K562 (cell line): Measurements from ENCODE around the gene HDAC9. TPM values are rescaled to one million over a fixed set of nuclear protein-coding genes. Genes with fewer than 3 reads are reported as not detected.

Experiments used
- ATAC-seq: fragments of 200-7000 bp; cut with Tn5 transposase; 3 replicates; pipeline ENCODE4 v1.9.1; 2020; ENCODE audit warnings: moderate library complexity
- BruUV-seq: library from RNA; stranded (reverse); fragments of 400-500 nt; replicated peaks from 2 replicates; lab custom pipeline; 2021; lab: Mats Ljungman, UMichigan
- CTCF ChIA-PET: fragments of 300-600 bp; formaldehyde crosslinking; extraction: SDS; loops from one replicate; lab custom pipeline; 2021; ENCODE audit warnings: low intra/inter-chr PET ratio; lab: Yijun Ruan, JAX
- POLR2A ChIA-PET: fragments of 300-600, 350-650 bp; sonication (Branson Sonifier 250); formaldehyde crosslinking; extraction: SDS; loops from one replicate; lab custom pipeline; 2021; ENCODE audit warnings: antibody characterized with exemption, inconsistent platforms; lab: Yijun Ruan, JAX
- DNase-seq, 4 experiments: peaks; one replicate each; pipeline versions ENCODE4 v3.0.0 to v3.0.0-alpha.2; 2011 to 2018; ENCODE audit warnings: low spot score in 3 of 4, mixed read lengths in 3 of 4; ENCODE audit errors: extremely low read depth in 1 of 4
- FAIRE-seq: peaks from 2 replicates; lab custom pipeline; 2011; peaks lifted over from hg19 to GRCh38; lab: Jason Lieb, UNC
- H2AFZ ChIP-seq: 2 replicates; pipeline ENCODE4 v1.6.0; 2011; ENCODE audit warnings: low read depth, low read length, control low read depth, inconsistent platforms
- H3K27ac ChIP-seq: fragments of 200-600 bp; 3 replicates; pipeline ENCODE4 v1.8.0; 2011; ENCODE audit warnings: low read depth, mild to moderate bottlenecking, control low read depth, inconsistent platforms, low read length, moderate library complexity, mixed read lengths; ENCODE audit errors: extremely low read depth
- H3K27me3 ChIP-seq, 2 experiments: fragments of 300-600 bp in 1 of 2; 2 replicates in 1 of 2; 3 replicates in 1 of 2; pipeline versions ENCODE4 v1.6.0 to v1.8.0; 2011; ENCODE audit warnings: inconsistent platforms in 2 of 2, low read length in 2 of 2, mild to moderate bottlenecking in 1 of 2, mixed read lengths in 1 of 2, moderate library complexity in 1 of 2; ENCODE audit not compliant: control insufficient read depth in 2 of 2, insufficient read depth in 2 of 2
- H3K36me3 ChIP-seq: fragments of 300-600 bp; 3 replicates; pipeline ENCODE4 v1.8.0; 2011; ENCODE audit warnings: mild to moderate bottlenecking, low read length, inconsistent platforms; ENCODE audit not compliant: control insufficient read depth, insufficient read depth
- H3K4me1 ChIP-seq, 2 experiments: fragments of 200-600 bp in 1 of 2; replicated peaks in 1 of 2; 2 replicates in 1 of 2; 3 replicates in 1 of 2; pipeline versions ENCODE4 v1.5.1 to v1.8.0; 2011; ENCODE audit warnings: inconsistent platforms in 2 of 2, low read length in 2 of 2, mild to moderate bottlenecking in 1 of 2, mixed read lengths in 1 of 2, moderate library complexity in 1 of 2; ENCODE audit not compliant: control insufficient read depth in 2 of 2, insufficient read depth in 2 of 2
- H3K4me2 ChIP-seq: 2 replicates; pipeline ENCODE4 v1.6.1; 2011; ENCODE audit warnings: low read length, control low read depth, inconsistent platforms, mixed read lengths; ENCODE audit not compliant: insufficient read depth
- H3K4me3 ChIP-seq: fragments of 200-600 bp; sonication (generic), shearing (Covaris generic); 2 replicates; pipeline ENCODE4 v1.5.1; 2016; ENCODE audit warnings: control low read depth, inconsistent platforms
- H3K79me2 ChIP-seq: fragments of 200-600 bp; 3 replicates; pipeline ENCODE4 v1.8.0; 2011; ENCODE audit warnings: low read length, inconsistent platforms; ENCODE audit not compliant: control insufficient read depth, insufficient read depth
- H3K9ac ChIP-seq, 2 experiments: 2 replicates each; pipeline versions ENCODE4 v1.6.0 to v1.6.1; 2011; ENCODE audit warnings: low read depth in 2 of 2, low read length in 2 of 2, control low read depth in 1 of 2, inconsistent platforms in 1 of 2, mild to moderate bottlenecking in 1 of 2, mixed read lengths in 1 of 2; ENCODE audit not compliant: insufficient read depth in 1 of 2
- H3K9me1 ChIP-seq: one replicate; pipeline ENCODE4 v1.6.0; 2011; ENCODE audit warnings: inconsistent platforms, mild to moderate bottlenecking, low read length, moderate library complexity; ENCODE audit not compliant: control insufficient read depth, insufficient read depth
- H3K9me3 ChIP-seq: replicated peaks from 2 replicates; pipeline ENCODE4 v1.5.1; 2011; ENCODE audit warnings: low read depth, low read length, inconsistent platforms; ENCODE audit not compliant: control insufficient read depth, insufficient read depth
- H4K20me1 ChIP-seq: replicated peaks from 2 replicates; pipeline ENCODE4 v1.6.1; 2011; ENCODE audit warnings: low read length, inconsistent platforms, mixed read lengths; ENCODE audit not compliant: control insufficient read depth, insufficient read depth
- ASH1L ChIP-seq: fragments of 450-650 bp; IDR thresholded peaks from 2 replicates; pipeline ENCODE4 v1.6.1; 2018; ENCODE audit warnings: borderline replicate concordance, mild to moderate bottlenecking, low read depth; ENCODE audit not compliant: partially characterized antibody
- CBX5 ChIP-seq: IDR thresholded peaks from 2 replicates; pipeline ENCODE4 v1.6.1; 2014; ENCODE audit warnings: low read depth, borderline replicate concordance
- CTBP1 ChIP-seq: fragments of 450-650 bp; IDR thresholded peaks from 2 replicates; pipeline ENCODE4 v1.6.1; 2016; ENCODE audit warnings: borderline replicate concordance
- ETV5 ChIP-seq: sonication (generic); formaldehyde crosslinking; IDR thresholded peaks from 2 replicates; pipeline ENCODE4 v1.4.0; 2020; ENCODE audit warnings: low read depth, mild to moderate bottlenecking, missing genetic modification reagents
- GATAD2A ChIP-seq: fragments of 450-650 bp; IDR thresholded peaks from 2 replicates; pipeline ENCODE4 v1.6.1; 2017
- HLTF ChIP-seq: fragments of 450-650 bp; IDR thresholded peaks from 2 replicates; pipeline ENCODE4 v1.6.1; 2016
- NR3C1 ChIP-seq: sonication (generic); formaldehyde crosslinking; IDR thresholded peaks from 2 replicates; pipeline ENCODE4 v1.8.1; 2022; ENCODE audit warnings: missing genetic modification reagents
- POLR3A ChIP-seq: IDR thresholded peaks from 2 replicates; pipeline ENCODE4 v1.6.1; 2011; ENCODE audit warnings: borderline replicate concordance, mild to moderate bottlenecking, moderate library complexity; ENCODE audit not compliant: insufficient read length, insufficient read depth; ENCODE audit errors: extremely low read depth
- ZNF146 ChIP-seq: IDR thresholded peaks from one replicate; pipeline ENCODE4 v1.6.1; 2018; ENCODE audit warnings: missing compliant biosample characterization; ENCODE audit not compliant: unreplicated experiment
- ZNF41 ChIP-seq: fragments of 250-450 bp; sonication (Bioruptor Pico); conservative IDR thresholded peaks from 2 replicates; pipeline ENCODE4 v1.4.0; 2020; ENCODE audit warnings: mild to moderate bottlenecking
- WGBS: fragments of 100-300 bp; shearing (Covaris generic); methylation state at CpG from one replicate; pipeline ENCODE4 v1.1.6; 2016; ENCODE audit warnings: low coverage, mixed read lengths; ENCODE audit not compliant: insufficient coverage; ENCODE audit errors: missing lambda C conversion rate; 5-methylcytosine and 5-hydroxymethylcytosine counted together
- in situ Hi-C: fragments of 300-500 bp; cut with MboI; formaldehyde crosslinking; loops from 4 replicates; pipeline ENCODE4 v1.15.0; 2018; ENCODE audit warnings: inconsistent platforms, mixed read lengths
- intact Hi-C: fragments of 100-400 bp; cut with micrococcal nuclease; formaldehyde crosslinking; loops from 2 replicates; pipeline ENCODE4 v1.14.2; 2022
- polyA plus RNA-seq, 8 experiments: library from polyadenylated mRNA; depleted of rRNA in 4 of 8; stranded (reverse) in 5 of 8; unstranded in 3 of 8; fragments of >200 nt; fragmentation: Nextera tagmentation in 2 of 8; fragmentation: Illumina TruSeq in 1 of 8; extraction: Ambion mirVana in 2 of 8; extraction: Trizol in 1 of 8; gene quantifications; 2 replicates each; pipeline versions ENCODE4 v1.2.1 to v1.2.3, GENCODE V29; 2011 to 2014; ENCODE audit warnings: inconsistent platforms in 1 of 8, missing spikeins in 1 of 8
- total RNA-seq, 7 experiments: library from RNA; depleted of rRNA in 6 of 7; stranded (reverse); fragments of >200 nt in 6 of 7; fragmentation: Illumina TruSeq in 2 of 7; extraction: Trizol in 2 of 7; gene quantifications; 2 replicates each; pipeline versions ENCODE4 v1.2.1 to v1.2.3, GENCODE V29; 2011 to 2021; ENCODE audit warnings: low replicate concordance in 1 of 7
- TF ChIP-seq, protein P1 (sequence below), 2 experiments: fragments of 450-650 bp in 1 of 2; sonication (generic) in 1 of 2; formaldehyde crosslinking in 1 of 2; IDR thresholded peaks in 1 of 2; conservative IDR thresholded peaks in 1 of 2; 2 replicates each; pipeline versions ENCODE4 v1.6.1 to v1.8.1; 2016 to 2023; ENCODE audit warnings: mild to moderate bottlenecking in 2 of 2, moderate library complexity in 2 of 2, inconsistent platforms in 1 of 2, missing genetic modification reagents in 1 of 2
- TF ChIP-seq, protein P2 (sequence below), 2 experiments: IDR thresholded peaks; 2 replicates each; pipeline ENCODE4 v1.6.1; 2012; ENCODE audit warnings: improper control_type of control experiment in 2 of 2, low read depth in 2 of 2, low read length in 2 of 2, borderline replicate concordance in 1 of 2
- TF ChIP-seq, protein P3 (sequence below), 2 experiments: fragments of 250-450 bp in 1 of 2; fragments of 450-650 bp in 1 of 2; sonication (Bioruptor Pico) in 1 of 2; IDR thresholded peaks; 2 replicates each; pipeline versions ENCODE4 v1.6.1 to v1.8.0; 2016 to 2021; ENCODE audit warnings: mild to moderate bottlenecking in 2 of 2, moderate library complexity in 2 of 2, missing compliant biosample characterization in 1 of 2, missing genetic modification characterization in 1 of 2

The HDAC9 gene
- total and polyA plus RNA-seq, 9 of the 15 experiments (the other 6 are each of a cell fraction or from before 2014, with no cell fraction given): 0.08 to 0.91 (median 0.33) TPM

DNA sequence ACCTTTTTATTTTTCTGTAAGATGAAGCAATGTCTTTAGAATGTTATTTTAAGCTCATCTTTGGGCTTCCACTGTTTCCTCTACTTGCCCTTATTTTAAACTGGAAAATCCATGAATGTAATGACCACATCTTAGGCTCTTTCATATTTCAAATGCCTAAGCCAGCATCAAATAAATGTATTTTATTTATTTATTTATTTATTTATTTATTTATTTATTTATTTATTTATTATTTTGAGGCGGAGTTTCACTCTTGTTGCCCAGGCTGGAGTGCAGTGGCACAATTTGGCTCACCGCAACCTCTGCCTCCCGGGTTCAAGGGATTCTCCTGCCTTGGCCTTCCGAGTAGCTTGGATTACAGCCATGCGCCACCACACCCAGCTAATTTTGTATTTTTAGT is 69.2 kb downstream of the HDAC9 start:
- Histone ChIP-seq H3K4me1 (no peaks in the 10 kb centered on the region), H4K20me1 (no peaks in the 10 kb centered on the region), H2AFZ (no peak overlapping the region), H3K9me1 (no peaks in the 10 kb centered on the region), H3K79me2 (no peaks in the 10 kb centered on the region), H3K9me3 (no peaks in the 10 kb centered on the region), H3K4me2 (no peak overlapping the region), H3K9ac (no peak overlapping the region), H3K27me3 (no peaks in the 10 kb centered on the region), H3K27ac (no peak overlapping the region)
- FAIRE-seq (no peak), ATAC-seq (no peak), DNase-seq (no peak)
- ChIA-PET CTCF (no interaction called here), POLR2A (no interaction called here)
- intact Hi-C loops: no loop called here
- WGBS: 2% methylated on average over 5 of the region's 5 CpGs
- BruUV-seq: no TSS peak
- TF ChIP-seq NR3C1 (no peak), ZNF41 (CRISPR knock-in tag) (no peak), ETV5 (CRISPR knock-in tag) (no peak), ASH1L (no peak)
- TF ChIP-seq, all 486 proteins: peak for 0
- in situ Hi-C loops: no loop called here
- Histone ChIP-seq H3K36me3 (no peaks in the 10 kb centered on the region), H3K4me3 (no peak overlapping the region)

DNA sequence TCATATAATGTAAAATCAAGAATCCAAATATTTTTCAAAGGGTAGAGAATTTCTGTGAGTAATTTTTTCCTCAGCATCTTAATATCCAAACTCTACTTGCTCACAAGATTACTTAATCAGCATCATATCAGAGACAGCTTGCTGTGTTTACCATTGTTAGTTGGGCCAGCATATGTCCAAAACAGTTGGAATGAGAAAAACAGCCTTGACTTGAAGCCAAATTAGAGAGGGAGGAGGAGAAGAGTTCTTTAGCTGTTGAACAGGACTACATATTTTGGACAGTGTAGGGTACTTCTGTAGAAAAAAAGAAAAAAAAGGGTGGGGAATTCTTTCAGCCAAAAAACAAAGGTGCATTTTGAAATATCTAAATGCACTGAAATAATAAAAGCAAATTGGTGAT is 69.8 kb downstream of the HDAC9 start:
- H4K20me1 ChIP-seq: no peaks in the 10 kb centered on the region
- no peaks in the 10 kb centered on the region for H3K4me1 ChIP-seq
- H2AFZ ChIP-seq: no peak overlapping the region
- in situ Hi-C loops (no loop called here), intact Hi-C loops (no loop called here)
- H3K79me2 ChIP-seq: no peaks in the 10 kb centered on the region
- H3K4me2 ChIP-seq: no peak overlapping the region
- FAIRE-seq (no peak), ATAC-seq (no peak), DNase-seq (no peak)
- H3K9me1 ChIP-seq: no peaks in the 10 kb centered on the region
- no TSS peak for BruUV-seq
- no peak overlapping the region for H3K9ac ChIP-seq
- no peaks in the 10 kb centered on the region for H3K36me3 ChIP-seq
- no peaks in the 10 kb centered on the region for H3K9me3 ChIP-seq
- H3K27ac ChIP-seq: no peak overlapping the region
- no peaks in the 10 kb centered on the region for H3K27me3 ChIP-seq
- H3K4me3 ChIP-seq: no peak overlapping the region
- CTCF ChIA-PET: interaction anchor here (0.6 kb wide), 1 partner anchor 852 kb away, joined by 3 read pairs; no protein-coding TSS in a partner anchor
- POLR2A ChIA-PET: no interaction called here
- TF ChIP-seq, protein P1, sequence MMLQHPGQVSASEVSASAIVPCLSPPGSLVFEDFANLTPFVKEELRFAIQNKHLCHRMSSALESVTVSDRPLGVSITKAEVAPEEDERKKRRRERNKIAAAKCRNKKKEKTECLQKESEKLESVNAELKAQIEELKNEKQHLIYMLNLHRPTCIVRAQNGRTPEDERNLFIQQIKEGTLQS (IDR thresholded peaks at IDR 0.05): no peak
- TF ChIP-seq, protein P1 (CRISPR knock-in tag; conservative IDR thresholded peaks at IDR 0.05): no peak
- TF ChIP-seq ZNF146 (CRISPR knock-in tag) (no peak), POLR3A (no peak), CTBP1 (no peak), HLTF (no peak), GATAD2A (no peak), CBX5 (no peak)
- TF ChIP-seq, protein P2, sequence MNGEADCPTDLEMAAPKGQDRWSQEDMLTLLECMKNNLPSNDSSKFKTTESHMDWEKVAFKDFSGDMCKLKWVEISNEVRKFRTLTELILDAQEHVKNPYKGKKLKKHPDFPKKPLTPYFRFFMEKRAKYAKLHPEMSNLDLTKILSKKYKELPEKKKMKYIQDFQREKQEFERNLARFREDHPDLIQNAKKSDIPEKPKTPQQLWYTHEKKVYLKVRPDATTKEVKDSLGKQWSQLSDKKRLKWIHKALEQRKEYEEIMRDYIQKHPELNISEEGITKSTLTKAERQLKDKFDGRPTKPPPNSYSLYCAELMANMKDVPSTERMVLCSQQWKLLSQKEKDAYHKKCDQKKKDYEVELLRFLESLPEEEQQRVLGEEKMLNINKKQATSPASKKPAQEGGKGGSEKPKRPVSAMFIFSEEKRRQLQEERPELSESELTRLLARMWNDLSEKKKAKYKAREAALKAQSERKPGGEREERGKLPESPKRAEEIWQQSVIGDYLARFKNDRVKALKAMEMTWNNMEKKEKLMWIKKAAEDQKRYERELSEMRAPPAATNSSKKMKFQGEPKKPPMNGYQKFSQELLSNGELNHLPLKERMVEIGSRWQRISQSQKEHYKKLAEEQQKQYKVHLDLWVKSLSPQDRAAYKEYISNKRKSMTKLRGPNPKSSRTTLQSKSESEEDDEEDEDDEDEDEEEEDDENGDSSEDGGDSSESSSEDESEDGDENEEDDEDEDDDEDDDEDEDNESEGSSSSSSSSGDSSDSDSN (IDR thresholded peaks at IDR 0.05; ENCODE audit: borderline replicate concordance in 1 of 2, low read depth in 2 of 2, low read length in 2 of 2): no peak
- TF ChIP-seq, protein P3, sequence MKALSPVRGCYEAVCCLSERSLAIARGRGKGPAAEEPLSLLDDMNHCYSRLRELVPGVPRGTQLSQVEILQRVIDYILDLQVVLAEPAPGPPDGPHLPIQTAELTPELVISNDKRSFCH (CRISPR knock-in tag; IDR thresholded peaks at IDR 0.05): no peak
- TF ChIP-seq, protein P3 (tag; IDR thresholded peaks at IDR 0.05): no peak
